HepG2 (cell line): ENCODE data around the gene AS3MT. TPM values are rescaled to one million over a fixed set of nuclear protein-coding genes. Genes with fewer than 3 reads are reported as not detected.

Experiments
- ATAC-seq: fragments of 200-7000 bp; cut with Tn5 transposase; 3 replicates; pipeline ENCODE4 v1.9.1; 2020; ENCODE audit warnings: mild to moderate bottlenecking, moderate library complexity
- BruUV-seq: library from RNA; stranded (reverse); fragments of 400-500 nt; replicated peaks from 2 replicates; lab custom pipeline; 2021; lab: Mats Ljungman, UMichigan
- CTCF ChIA-PET: fragments of 300-600 bp; formaldehyde crosslinking; extraction: SDS; loops from one replicate; lab custom pipeline; 2021; ENCODE audit warnings: low total read pairs, inconsistent platforms, low intra/inter-chr PET ratio; lab: Yijun Ruan, JAX
- POLR2A ChIA-PET: fragments of 350-600 bp; sonication (Branson Sonifier 250); formaldehyde crosslinking; loops from one replicate; lab custom pipeline; 2020; ENCODE audit warnings: antibody characterized with exemption, inconsistent platforms; lab: Yijun Ruan, JAX
- DNase-seq: peaks from one replicate; pipeline ENCODE4 v3.0.0-alpha.2; 2015; ENCODE audit warnings: low spot score
- FAIRE-seq: peaks from 3 replicates; lab custom pipeline; 2011; peaks lifted over from hg19 to GRCh38; lab: Jason Lieb, UNC
- H2AFZ ChIP-seq: one replicate; pipeline ENCODE4 v1.6.1; 2011; ENCODE audit warnings: low read length, inconsistent platforms
- H3K27ac ChIP-seq: fragments of 300-600 bp; 3 replicates; pipeline ENCODE4 v1.8.0; 2011; ENCODE audit warnings: mixed run types, mild to moderate bottlenecking, mixed read lengths, low read length, inconsistent platforms; ENCODE audit not compliant: insufficient read depth; ENCODE audit errors: extremely low read length
- H3K27me3 ChIP-seq, 2 experiments: fragments of 200-600 bp in 1 of 2; 2 replicates in 1 of 2; 3 replicates in 1 of 2; pipeline versions ENCODE4 v1.6.0 to v1.8.0; 2011; ENCODE audit warnings: low read length in 2 of 2, mild to moderate bottlenecking in 2 of 2, moderate library complexity in 2 of 2, inconsistent platforms in 1 of 2; ENCODE audit not compliant: insufficient read depth in 2 of 2, control insufficient read depth in 1 of 2
- H3K36me3 ChIP-seq, 2 experiments: fragments of 200-600 bp in 1 of 2; replicated peaks in 1 of 2; 2 replicates in 1 of 2; 3 replicates in 1 of 2; pipeline versions ENCODE4 v1.5.1 to v1.8.0; 2011; ENCODE audit warnings: low read length in 2 of 2, inconsistent platforms in 1 of 2; ENCODE audit not compliant: insufficient read depth in 2 of 2, control insufficient read depth in 1 of 2
- H3K4me1 ChIP-seq: 2 replicates; pipeline ENCODE4 v1.5.1; 2012; ENCODE audit warnings: low read length, inconsistent platforms; ENCODE audit not compliant: insufficient read depth
- H3K4me2 ChIP-seq: 2 replicates; pipeline ENCODE4 v1.6.0; 2011; ENCODE audit warnings: low read depth, low read length, inconsistent platforms
- H3K4me3 ChIP-seq, 3 experiments: fragments of 200-600 bp in 1 of 3; sonication (generic), shearing (Covaris generic) in 1 of 3; replicated peaks in 1 of 3; 2 replicates each; pipeline ENCODE4 v1.5.1; 2011 to 2016; ENCODE audit warnings: low read length in 3 of 3, inconsistent platforms in 2 of 3, low read depth in 2 of 3, mild to moderate bottlenecking in 2 of 3, control low read depth in 1 of 3, mixed read lengths in 1 of 3; ENCODE audit not compliant: insufficient read depth in 1 of 3
- H3K79me2 ChIP-seq: one replicate; pipeline ENCODE4 v1.6.1; 2011; ENCODE audit warnings: low read length, inconsistent platforms; ENCODE audit not compliant: insufficient read depth
- H3K9ac ChIP-seq: 2 replicates; pipeline ENCODE4 v1.6.0; 2011; ENCODE audit warnings: mild to moderate bottlenecking, low read depth, low read length, inconsistent platforms; ENCODE audit not compliant: insufficient read depth
- H3K9me3 ChIP-seq: 2 replicates; pipeline ENCODE4 v1.5.1; 2012; ENCODE audit warnings: mild to moderate bottlenecking, low read length
- H4K20me1 ChIP-seq: 2 replicates; pipeline ENCODE4 v1.6.0; 2011; ENCODE audit warnings: inconsistent platforms, mild to moderate bottlenecking, low read length, moderate library complexity; ENCODE audit not compliant: insufficient read depth
- AGO2 ChIP-seq: fragments of 200-400 bp; formaldehyde crosslinking; optimal IDR thresholded peaks from 2 replicates; pipeline ENCODE3; 2017; ENCODE audit warnings: mild to moderate bottlenecking, low read depth, low read length, moderate library complexity
- ELF3 ChIP-seq: IDR thresholded peaks from 2 replicates; pipeline ENCODE4 v1.6.1; 2016; ENCODE audit warnings: missing genetic modification reagents, missing compliant biosample characterization
- GMEB1 ChIP-seq: sonication (generic); formaldehyde crosslinking; IDR thresholded peaks from 2 replicates; pipeline ENCODE4 v1.5.1; 2020; ENCODE audit warnings: missing genetic modification reagents, mild to moderate bottlenecking, borderline replicate concordance
- GZF1 ChIP-seq: sonication (generic); formaldehyde crosslinking; IDR thresholded peaks from 2 replicates; pipeline ENCODE4 v1.5.1; 2020; ENCODE audit warnings: mild to moderate bottlenecking, missing genetic modification reagents
- JDP2 ChIP-seq: sonication (generic); formaldehyde crosslinking; IDR thresholded peaks from 2 replicates; pipeline ENCODE4 v1.8.1; 2022; ENCODE audit warnings: missing genetic modification reagents, borderline replicate concordance
- TBL1XR1 ChIP-seq: fragments of 150-350 bp; IDR thresholded peaks from 2 replicates; pipeline ENCODE4 v1.6.1; 2014; ENCODE audit warnings: borderline replicate concordance, low read length; ENCODE audit not compliant: partially characterized antibody
- TCF7L2 ChIP-seq: IDR thresholded peaks from 2 replicates; pipeline ENCODE4 v1.6.1; 2011; ENCODE audit warnings: mild to moderate bottlenecking, low read depth, low read length, moderate library complexity
- TRIM22 ChIP-seq: fragments of 450-650 bp; IDR thresholded peaks from 2 replicates; pipeline ENCODE4 v1.6.1; 2017
- USF2 ChIP-seq, 2 experiments: sonication (generic) in 1 of 2; formaldehyde crosslinking in 1 of 2; IDR thresholded peaks; 2 replicates each; pipeline versions ENCODE4 v1.5.1 to v1.6.1; 2011 to 2020; ENCODE audit warnings: borderline replicate concordance in 1 of 2, low read depth in 1 of 2, low read length in 1 of 2, mild to moderate bottlenecking in 1 of 2, missing genetic modification reagents in 1 of 2, moderate library complexity in 1 of 2
- ZBTB4 ChIP-seq: sonication (generic); formaldehyde crosslinking; IDR thresholded peaks from 2 replicates; pipeline ENCODE4 v1.4.0; 2020; ENCODE audit warnings: missing genetic modification reagents, mild to moderate bottlenecking, borderline replicate concordance
- ZFP36L1 ChIP-seq: sonication (generic); formaldehyde crosslinking; IDR thresholded peaks from 2 replicates; pipeline ENCODE4 v1.8.0; 2022; ENCODE audit warnings: mild to moderate bottlenecking, missing genetic modification reagents, moderate library complexity
- ZNF138 ChIP-seq: sonication (generic); formaldehyde crosslinking; IDR thresholded peaks from 2 replicates; pipeline ENCODE4 v1.5.0; 2020; ENCODE audit warnings: mild to moderate bottlenecking, low read depth, missing genetic modification reagents
- ZNF263 ChIP-seq: sonication (generic); formaldehyde crosslinking; IDR thresholded peaks from 2 replicates; pipeline ENCODE4 v1.4.0; 2020; ENCODE audit warnings: missing genetic modification reagents
- ZNF335 ChIP-seq: sonication (generic); formaldehyde crosslinking; IDR thresholded peaks from 2 replicates; pipeline ENCODE4 v1.4.0; 2020; ENCODE audit warnings: missing genetic modification reagents
- ZNF484 ChIP-seq: sonication (generic); formaldehyde crosslinking; IDR thresholded peaks from 2 replicates; pipeline ENCODE4 v1.5.1; 2020; ENCODE audit warnings: mild to moderate bottlenecking, low read depth, missing genetic modification reagents, borderline replicate concordance
- ZSCAN25 ChIP-seq: sonication (generic); formaldehyde crosslinking; IDR thresholded peaks from 2 replicates; pipeline ENCODE4 v1.8.0; 2022; ENCODE audit warnings: mild to moderate bottlenecking, missing genetic modification reagents
- WGBS: methylation state at CpG from one replicate; pipeline ENCODE4 v1.1.6; 2017; ENCODE audit warnings: low lambda C conversion rate; 5-methylcytosine and 5-hydroxymethylcytosine counted together
- in situ Hi-C: cut with HindIII; loops from 2 replicates; pipeline ENCODE4 v1.10.0; 2017; ENCODE audit warnings: low pct_unique_long_range_greater_than_20kb; ENCODE audit not compliant: extremely low pct_ligation_motif_present
- intact Hi-C: fragments of 100-400 bp; cut with micrococcal nuclease; formaldehyde crosslinking; loops from one replicate; pipeline ENCODE4 v1.10.0; 2022; ENCODE audit not compliant: unreplicated experiment
- polyA plus RNA-seq, 8 experiments: library from polyadenylated mRNA; depleted of rRNA in 3 of 8; stranded (reverse) in 7 of 8; unstranded in 1 of 8; fragments of >200 nt; fragmentation: Illumina TruSeq in 4 of 8; extraction: Trizol in 4 of 8; gene quantifications; 2 replicates each; pipeline versions ENCODE4 v1.2.1 to v1.2.3, GENCODE V29; 2011 to 2016; ENCODE audit warnings: low read depth in 4 of 8, missing spikeins in 1 of 8, mixed read lengths in 1 of 8; ENCODE audit not compliant: insufficient read depth in 1 of 8
- total RNA-seq, 5 experiments: library from RNA; depleted of rRNA; stranded (reverse); fragments of >200 nt; fragmentation: Illumina TruSeq; extraction: Trizol; gene quantifications; 2 replicates each; pipeline ENCODE4 v1.2.3, GENCODE V29; 2016; ENCODE audit warnings: low read depth in 1 of 5

Gene AS3MT
- total and polyA plus RNA-seq, 2 of the 13 experiments (the other 11 are each of a cell fraction or from before 2014, with no cell fraction given) = 8.7 to 17.4 TPM

GRCh38 chr10:102914781-102915180 lies 45.5 kb downstream of the AS3MT start:
- no peaks in the 10 kb centered on the region for H3K36me3 ChIP-seq
- TF ChIP-seq ZFP36L1 (no peak), AGO2 (no peak), GMEB1 (CRISPR knock-in tag) (no peak), ZNF263 (CRISPR knock-in tag) (no peak), ZNF484 (CRISPR knock-in tag) (no peak), TRIM22 (no peak), GZF1 (CRISPR knock-in tag) (no peak), USF2 (IDR thresholded peaks at IDR 0.05; ENCODE audit: low read depth, low read length) (no peak), USF2 (CRISPR knock-in tag; IDR thresholded peaks at IDR 0.05; ENCODE audit: borderline replicate concordance) (no peak), ZSCAN25 (no peak), JDP2 (no peak), ELF3 (CRISPR knock-in tag) (no peak), TCF7L2 (no peak), ZBTB4 (no peak), ZNF138 (CRISPR knock-in tag) (no peak), TBL1XR1 (no peak), ZNF335 (CRISPR knock-in tag) (no peak)
- FAIRE-seq (no peak), DNase-seq (no peak), ATAC-seq (no peak)
- no peak overlapping the region for H3K9ac ChIP-seq
- in situ Hi-C loops = loop anchor here (5.0 to 10.0 kb wide), 3 partner anchors 77 to 330 kb away; partner anchors contain the start of genes CYP17A1 and RPEL1
- H2AFZ ChIP-seq = no peak overlapping the region
- H3K27ac ChIP-seq = no peak overlapping the region
- peaks cover 13% of the 10 kb centered on the region for H3K79me2 ChIP-seq
- peaks cover 37% of the 10 kb centered on the region for H3K4me1 ChIP-seq
- no peaks in the 10 kb centered on the region for H3K9me3 ChIP-seq
- ChIA-PET POLR2A (no interaction called here), CTCF (no interaction called here)
- H3K4me2 ChIP-seq = no peak overlapping the region
- intact Hi-C loops = loop anchor here (5.0 kb wide), 1 partner anchor 328 kb away; no protein-coding TSS in a partner anchor
- H3K27me3 ChIP-seq = no peaks in the 10 kb centered on the region; a peak in 1 of 5 replicates
- no peaks in the 10 kb centered on the region for H4K20me1 ChIP-seq
- 80% methylated on average over 1 of the region's 1 CpG for WGBS
- H3K4me3 ChIP-seq = no peak overlapping the region
- BruUV-seq = no TSS peak
